Nephron progenitor cell (in vitro differentiated cells): ENCODE results near the gene EXT2.

Experiments
- DNase-seq: peaks from one replicate; pipeline ENCODE4 v3.0.0; 2021
- H3K27ac Mint-ChIP-seq: 2 replicates; pipeline ENCODE4 v1.8.0; 2021; ENCODE audit warnings: mild to moderate bottlenecking, moderate library complexity, mixed read lengths
- H3K27me3 Mint-ChIP-seq: 2 replicates; pipeline ENCODE4 v1.8.0; 2021; ENCODE audit warnings: mild to moderate bottlenecking, low read depth, mixed read lengths; ENCODE audit not compliant: poor library complexity
- H3K36me3 Mint-ChIP-seq: 2 replicates; pipeline ENCODE4 v1.8.0; 2021; ENCODE audit warnings: low read depth, mixed read lengths
- H3K4me1 Mint-ChIP-seq: 2 replicates; pipeline ENCODE4 v1.8.0; 2021; ENCODE audit warnings: mixed read lengths
- H3K4me3 Mint-ChIP-seq: 2 replicates; pipeline ENCODE4 v1.8.0; 2021; ENCODE audit warnings: mild to moderate bottlenecking, moderate library complexity, mixed read lengths
- H3K9me3 Mint-ChIP-seq: 2 replicates; pipeline ENCODE4 v1.8.0; 2021; ENCODE audit warnings: mild to moderate bottlenecking, moderate library complexity, mixed read lengths
- TF ChIP-seq, protein P1 (sequence below): fragments of 200-600 bp; sonication (generic); IDR thresholded peaks from 2 replicates; pipeline ENCODE4 v1.5.0; 2021; ENCODE audit warnings: antibody characterized with exemption

Gene EXT2

DNA sequence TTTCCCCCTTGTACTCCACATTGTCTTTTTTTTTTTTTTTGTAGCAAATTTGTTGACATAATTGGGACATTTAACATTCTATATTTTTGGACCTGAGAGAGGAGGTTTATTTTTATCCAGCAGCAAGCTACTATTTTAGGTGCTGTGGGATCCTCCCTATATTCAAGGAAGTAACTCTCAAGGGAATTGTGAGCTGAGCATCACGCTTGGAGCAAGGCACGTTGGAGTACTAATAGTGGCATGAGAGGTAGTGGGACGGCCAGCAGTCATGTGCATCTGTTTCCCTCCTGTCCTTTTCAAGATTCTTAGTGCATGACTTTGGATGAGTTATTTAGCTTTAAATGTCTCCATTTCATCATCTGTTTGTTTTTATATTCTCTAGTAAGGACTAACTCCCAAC, 52.3 kb downstream of the EXT2 start:
- TF ChIP-seq, protein P1, sequence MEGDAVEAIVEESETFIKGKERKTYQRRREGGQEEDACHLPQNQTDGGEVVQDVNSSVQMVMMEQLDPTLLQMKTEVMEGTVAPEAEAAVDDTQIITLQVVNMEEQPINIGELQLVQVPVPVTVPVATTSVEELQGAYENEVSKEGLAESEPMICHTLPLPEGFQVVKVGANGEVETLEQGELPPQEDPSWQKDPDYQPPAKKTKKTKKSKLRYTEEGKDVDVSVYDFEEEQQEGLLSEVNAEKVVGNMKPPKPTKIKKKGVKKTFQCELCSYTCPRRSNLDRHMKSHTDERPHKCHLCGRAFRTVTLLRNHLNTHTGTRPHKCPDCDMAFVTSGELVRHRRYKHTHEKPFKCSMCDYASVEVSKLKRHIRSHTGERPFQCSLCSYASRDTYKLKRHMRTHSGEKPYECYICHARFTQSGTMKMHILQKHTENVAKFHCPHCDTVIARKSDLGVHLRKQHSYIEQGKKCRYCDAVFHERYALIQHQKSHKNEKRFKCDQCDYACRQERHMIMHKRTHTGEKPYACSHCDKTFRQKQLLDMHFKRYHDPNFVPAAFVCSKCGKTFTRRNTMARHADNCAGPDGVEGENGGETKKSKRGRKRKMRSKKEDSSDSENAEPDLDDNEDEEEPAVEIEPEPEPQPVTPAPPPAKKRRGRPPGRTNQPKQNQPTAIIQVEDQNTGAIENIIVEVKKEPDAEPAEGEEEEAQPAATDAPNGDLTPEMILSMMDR = no peak
- Mint-ChIP-seq H3K36me3 (peaks cover 79% of the 10 kb centered on the region), H3K4me3 (no peak overlapping the region), H3K27me3 (peaks cover 12% of the 10 kb centered on the region), H3K4me1 (peaks cover 30% of the 10 kb centered on the region), H3K27ac (no peak overlapping the region), H3K9me3 (peaks cover 37% of the 10 kb centered on the region)
- DNase-seq = no peak

DNA sequence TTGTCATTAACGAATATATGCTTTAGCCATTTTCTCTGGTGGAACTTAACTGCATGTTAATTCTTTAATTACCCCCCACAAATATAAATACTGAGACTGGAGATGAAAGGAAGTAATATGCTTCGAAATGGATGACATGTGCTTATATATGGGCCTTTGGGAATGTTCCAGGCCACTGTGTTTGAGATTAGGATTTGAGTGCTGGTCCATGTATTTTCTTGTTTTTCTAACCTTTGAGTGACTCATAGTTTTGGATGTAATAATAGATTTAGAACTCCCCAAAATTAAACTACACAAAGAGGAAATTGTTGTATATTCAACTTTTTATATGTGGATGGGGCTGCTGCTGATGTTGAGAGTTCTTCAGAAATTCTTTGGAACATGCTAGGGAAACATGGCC, 54.2 kb downstream of the EXT2 start:
- TF ChIP-seq, protein P1 = no peak
- no peak overlapping the region for H3K27ac Mint-ChIP-seq
- no peak for DNase-seq
- H3K27me3 Mint-ChIP-seq = peaks cover 12% of the 10 kb centered on the region
- peaks cover 52% of the 10 kb centered on the region for H3K9me3 Mint-ChIP-seq
- H3K4me3 Mint-ChIP-seq = no peak overlapping the region
- H3K4me1 Mint-ChIP-seq = peaks cover 12% of the 10 kb centered on the region
- peaks cover 98% of the 10 kb centered on the region for H3K36me3 Mint-ChIP-seq

DNA sequence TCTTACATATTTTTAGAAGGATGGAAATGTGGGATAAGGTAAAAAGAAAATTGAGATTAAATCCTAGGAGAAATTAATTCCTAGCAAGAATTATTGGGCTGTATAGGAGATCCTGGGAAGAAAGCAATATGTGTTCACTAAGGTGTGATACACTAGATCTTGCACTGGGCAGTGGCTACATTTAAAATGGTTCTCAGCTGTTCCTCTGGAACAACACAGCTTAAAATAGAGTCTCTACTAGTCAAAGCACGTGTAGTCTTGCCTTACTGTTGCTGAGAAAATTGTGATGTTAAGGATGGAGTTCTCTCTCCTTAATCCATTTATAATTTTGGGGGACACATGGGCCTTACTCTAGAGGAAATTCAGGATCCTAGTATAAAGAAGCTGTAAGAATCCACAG, 54.9 kb downstream of the EXT2 start:
- H3K27ac Mint-ChIP-seq = no peak overlapping the region
- peaks cover 57% of the 10 kb centered on the region for H3K9me3 Mint-ChIP-seq
- DNase-seq = no peak
- H3K4me3 Mint-ChIP-seq = no peak overlapping the region
- peaks cover 6% of the 10 kb centered on the region for H3K4me1 Mint-ChIP-seq
- peaks cover 12% of the 10 kb centered on the region for H3K27me3 Mint-ChIP-seq
- peaks cover 98% of the 10 kb centered on the region for H3K36me3 Mint-ChIP-seq
- TF ChIP-seq, protein P1 = no peak

DNA sequence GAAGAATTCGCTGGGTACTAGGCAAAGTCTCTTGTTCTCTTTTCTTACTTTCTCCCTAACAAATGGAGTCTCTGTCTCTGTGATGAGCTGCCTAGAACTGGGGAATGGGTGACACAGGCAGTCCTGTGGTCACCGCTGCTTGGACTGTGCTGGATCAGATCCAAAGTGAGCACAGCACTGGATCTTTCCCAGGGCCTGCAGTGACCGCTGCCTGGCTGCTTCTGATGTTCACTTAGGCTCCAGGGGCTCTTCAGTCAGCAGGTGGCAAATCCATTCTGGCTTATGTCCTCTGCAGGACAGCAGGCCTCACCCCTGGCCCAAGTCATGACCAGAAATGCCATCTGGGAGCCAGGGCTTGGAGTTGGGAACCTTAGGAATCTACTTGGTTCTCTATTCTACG, 61.5 kb downstream of the EXT2 start:
- Mint-ChIP-seq H3K27ac (no peak overlapping the region), H3K27me3 (peaks cover 4% of the 10 kb centered on the region), H3K4me3 (no peak overlapping the region), H3K4me1 (no peaks in the 10 kb centered on the region), H3K9me3 (peaks cover 66% of the 10 kb centered on the region), H3K36me3 (peaks cover 84% of the 10 kb centered on the region)
- TF ChIP-seq, protein P1 = no peak
- DNase-seq = no peak

DNA sequence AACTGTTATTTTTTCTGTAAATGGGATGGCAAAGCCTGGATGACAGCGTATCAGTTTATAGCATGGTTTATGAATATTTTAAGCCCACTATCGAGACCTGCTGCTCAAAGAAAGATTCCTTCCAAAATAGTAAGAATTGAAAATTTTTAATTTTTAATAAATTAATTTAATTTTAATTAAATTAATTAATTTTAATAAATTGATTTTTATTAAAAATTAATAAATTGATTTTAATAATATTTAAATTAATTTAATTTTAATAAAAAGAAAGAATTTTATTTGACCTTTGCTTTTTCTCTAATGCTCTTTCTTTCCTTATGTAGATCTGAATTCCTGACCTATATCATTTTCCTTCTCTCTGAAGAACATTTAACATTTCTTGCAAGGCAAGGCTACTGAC, 62.9 kb downstream of the EXT2 start:
- TF ChIP-seq, protein P1 = no peak
- peaks cover 54% of the 10 kb centered on the region for H3K9me3 Mint-ChIP-seq
- no peaks in the 10 kb centered on the region for H3K4me1 Mint-ChIP-seq
- no peak overlapping the region for H3K27ac Mint-ChIP-seq
- H3K4me3 Mint-ChIP-seq = no peak overlapping the region
- DNase-seq = no peak
- peaks cover 70% of the 10 kb centered on the region for H3K36me3 Mint-ChIP-seq
- peaks cover 4% of the 10 kb centered on the region for H3K27me3 Mint-ChIP-seq

DNA sequence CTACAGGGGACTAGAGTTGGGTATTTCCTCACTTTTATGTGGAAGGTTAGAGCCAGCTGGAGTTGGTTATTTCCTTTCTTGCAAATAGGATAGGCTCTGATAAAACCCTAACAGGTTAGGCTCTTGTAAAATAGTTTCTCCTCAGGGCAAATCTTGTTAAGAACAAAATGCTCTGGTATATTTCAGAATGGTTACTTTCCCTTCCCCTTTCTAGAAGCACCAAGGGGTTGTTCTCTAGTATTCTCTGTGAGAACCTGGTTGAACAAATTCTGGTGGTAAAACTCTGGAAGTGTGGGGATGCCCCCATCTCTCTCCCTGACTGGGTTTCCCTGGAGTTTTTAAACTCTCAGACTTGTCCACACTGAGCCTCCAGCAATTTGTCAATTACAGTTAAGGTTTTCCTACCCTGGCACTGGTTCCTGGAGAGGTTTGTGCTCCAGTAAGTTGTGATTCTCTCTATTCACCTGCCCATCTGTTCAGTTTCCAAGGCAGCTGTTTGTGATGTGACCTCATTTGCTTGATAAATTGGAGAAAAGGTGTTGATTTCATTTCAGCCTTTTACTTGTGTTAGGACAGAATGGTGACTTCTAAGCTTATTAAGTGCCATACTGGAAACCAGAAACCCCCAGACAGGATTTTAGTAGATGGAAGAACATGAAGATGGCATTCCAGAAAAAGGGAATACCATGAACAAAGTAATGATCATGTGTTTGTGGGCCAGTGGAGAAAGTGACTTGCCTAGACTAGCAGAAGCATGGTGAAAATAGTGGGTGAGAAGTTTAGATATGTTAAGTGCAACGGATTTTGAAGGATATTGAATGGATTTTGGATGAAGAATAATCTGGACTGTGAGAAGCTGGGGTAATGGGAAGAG, 64.6 kb downstream of the EXT2 start:
- TF ChIP-seq, protein P1 = no peak
- DNase-seq = no peak
- Mint-ChIP-seq H3K27me3 (peaks cover 10% of the 10 kb centered on the region), H3K4me1 (no peaks in the 10 kb centered on the region), H3K27ac (no peak overlapping the region), H3K9me3 (peaks cover 47% of the 10 kb centered on the region), H3K36me3 (peaks cover 61% of the 10 kb centered on the region), H3K4me3 (no peak overlapping the region)
